A673 (cell line): ENCODE measurements around the gene MOB2. TPM values are rescaled to one million over a fixed set of nuclear protein-coding genes. Genes with fewer than 3 reads are reported as not detected.

Experiments used
- BruUV-seq: library from RNA; stranded (reverse); fragments of 400-500 nt; replicated peaks from 2 replicates; lab custom pipeline; 2021; lab: Mats Ljungman, UMichigan
- CTCF ChIA-PET: fragments of 300-600 bp; sonication (Branson Sonifier 250); formaldehyde crosslinking; loops from one replicate; lab custom pipeline; 2022; ENCODE audit warnings: antibody characterized with exemption; lab: Charles Lee
- POLR2A ChIA-PET: fragments of 300-600 bp; sonication (Branson Sonifier 250); formaldehyde crosslinking; loops from one replicate; lab custom pipeline; 2022; ENCODE audit warnings: antibody characterized with exemption; ENCODE audit not compliant: low non-redundant PET; lab: Charles Lee
- DNase-seq: peaks from one replicate; pipeline ENCODE4 v3.0.0-alpha.2; 2015; ENCODE audit warnings: low spot score
- H3K27ac ChIP-seq: fragments of 200-600 bp; sonication (generic); 2 replicates; pipeline ENCODE4 v1.5.1; 2016; ENCODE audit warnings: mixed run types, low read depth, mild to moderate bottlenecking, mixed read lengths, antibody characterized with exemption, low read length; ENCODE audit not compliant: poor library complexity, severe bottlenecking
- H3K27me3 ChIP-seq: fragments of 200-600 bp; sonication (generic); replicated peaks from 2 replicates; pipeline ENCODE4 v1.6.1; 2017; ENCODE audit warnings: mixed run types, low read depth, mild to moderate bottlenecking, mixed read lengths, antibody characterized with exemption, low read length; ENCODE audit not compliant: insufficient read depth, poor library complexity
- H3K36me3 ChIP-seq: fragments of 200-600 bp; sonication (generic); 2 replicates; pipeline ENCODE4 v1.6.1; 2016; ENCODE audit warnings: mixed run types, mild to moderate bottlenecking, mixed read lengths, antibody characterized with exemption, low read length; ENCODE audit not compliant: insufficient read depth, poor library complexity, severe bottlenecking
- H3K4me1 ChIP-seq: fragments of 200-600 bp; sonication (generic); 2 replicates; pipeline ENCODE4 v1.6.1; 2017; ENCODE audit warnings: mixed run types, mild to moderate bottlenecking, mixed read lengths, antibody characterized with exemption, low read length; ENCODE audit not compliant: insufficient read depth, poor library complexity, severe bottlenecking
- H3K4me3 ChIP-seq: fragments of 200-600 bp; sonication (generic); 2 replicates; pipeline ENCODE4 v1.5.1; 2016; ENCODE audit warnings: low read depth, mixed run types, mild to moderate bottlenecking, mixed read lengths, low read length; ENCODE audit not compliant: poor library complexity, severe bottlenecking
- H3K9me3 ChIP-seq: fragments of 200-600 bp; sonication (generic); 2 replicates; pipeline ENCODE4 v1.6.1; 2016; ENCODE audit warnings: mixed run types, low read depth, mild to moderate bottlenecking, mixed read lengths, antibody characterized with exemption, low read length; ENCODE audit not compliant: poor library complexity, severe bottlenecking
- EZH2 ChIP-seq: fragments of 200-600 bp; sonication (generic); IDR thresholded peaks from 2 replicates; pipeline ENCODE4 v1.6.1; 2017; ENCODE audit warnings: borderline replicate concordance, low read depth, mild to moderate bottlenecking, mixed read lengths, antibody characterized with exemption, low read length; ENCODE audit not compliant: poor library complexity, severe bottlenecking
- intact Hi-C: fragments of 100-400 bp; cut with micrococcal nuclease; formaldehyde crosslinking; loops from one replicate; pipeline ENCODE4 v1.10.0; 2022; ENCODE audit not compliant: unreplicated experiment
- total RNA-seq: library from RNA; stranded (reverse); gene quantifications from 2 replicates; pipeline ENCODE4 v1.2.3, GENCODE V29; 2021
- TF ChIP-seq, protein P1 (sequence below): fragments of 300-800, 200-600 bp; sonication (generic); conservative IDR thresholded peaks from 2 replicates; pipeline ENCODE4 v1.5.1; 2017; ENCODE audit warnings: low read depth, mild to moderate bottlenecking, antibody characterized with exemption, low read length, moderate library complexity, mixed read lengths

Gene MOB2
- total RNA-seq, 1 experiment from 2014 or later, result 14.7 TPM

DNA sequence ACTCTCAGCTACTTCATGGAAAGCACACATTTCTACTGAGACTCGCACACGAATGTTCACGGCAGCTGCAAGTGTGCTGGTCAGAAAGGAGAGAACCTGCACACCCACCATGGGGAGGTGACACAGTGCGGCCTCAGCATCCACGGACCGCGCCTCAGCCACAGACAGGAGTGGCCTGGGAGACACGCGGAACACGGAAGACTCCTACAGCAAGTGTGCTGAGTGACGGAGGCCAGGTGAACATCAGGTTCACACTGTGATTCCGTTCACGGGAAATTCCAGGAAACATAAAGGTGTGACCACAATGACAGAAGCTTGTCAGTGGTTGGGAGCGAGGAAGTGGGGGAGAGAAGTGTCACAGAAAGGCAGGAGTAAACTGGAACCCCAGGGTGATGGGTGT is 13.3 kb upstream of the MOB2 start:
- H3K4me1 ChIP-seq, result no peaks in the 10 kb centered on the region
- intact Hi-C loops, result no loop called here
- no peak overlapping the region for H3K4me3 ChIP-seq
- H3K27ac ChIP-seq, result no peak overlapping the region
- H3K9me3 ChIP-seq, result no peaks in the 10 kb centered on the region
- no peak for TF ChIP-seq EZH2
- TF ChIP-seq, protein P1, sequence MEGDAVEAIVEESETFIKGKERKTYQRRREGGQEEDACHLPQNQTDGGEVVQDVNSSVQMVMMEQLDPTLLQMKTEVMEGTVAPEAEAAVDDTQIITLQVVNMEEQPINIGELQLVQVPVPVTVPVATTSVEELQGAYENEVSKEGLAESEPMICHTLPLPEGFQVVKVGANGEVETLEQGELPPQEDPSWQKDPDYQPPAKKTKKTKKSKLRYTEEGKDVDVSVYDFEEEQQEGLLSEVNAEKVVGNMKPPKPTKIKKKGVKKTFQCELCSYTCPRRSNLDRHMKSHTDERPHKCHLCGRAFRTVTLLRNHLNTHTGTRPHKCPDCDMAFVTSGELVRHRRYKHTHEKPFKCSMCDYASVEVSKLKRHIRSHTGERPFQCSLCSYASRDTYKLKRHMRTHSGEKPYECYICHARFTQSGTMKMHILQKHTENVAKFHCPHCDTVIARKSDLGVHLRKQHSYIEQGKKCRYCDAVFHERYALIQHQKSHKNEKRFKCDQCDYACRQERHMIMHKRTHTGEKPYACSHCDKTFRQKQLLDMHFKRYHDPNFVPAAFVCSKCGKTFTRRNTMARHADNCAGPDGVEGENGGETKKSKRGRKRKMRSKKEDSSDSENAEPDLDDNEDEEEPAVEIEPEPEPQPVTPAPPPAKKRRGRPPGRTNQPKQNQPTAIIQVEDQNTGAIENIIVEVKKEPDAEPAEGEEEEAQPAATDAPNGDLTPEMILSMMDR, result no peak
- no peaks in the 10 kb centered on the region for H3K27me3 ChIP-seq
- no peaks in the 10 kb centered on the region for H3K36me3 ChIP-seq
- BruUV-seq, result no TSS peak
- POLR2A ChIA-PET, result no interaction called here
- no peak for DNase-seq
- CTCF ChIA-PET, result no interaction called here

DNA sequence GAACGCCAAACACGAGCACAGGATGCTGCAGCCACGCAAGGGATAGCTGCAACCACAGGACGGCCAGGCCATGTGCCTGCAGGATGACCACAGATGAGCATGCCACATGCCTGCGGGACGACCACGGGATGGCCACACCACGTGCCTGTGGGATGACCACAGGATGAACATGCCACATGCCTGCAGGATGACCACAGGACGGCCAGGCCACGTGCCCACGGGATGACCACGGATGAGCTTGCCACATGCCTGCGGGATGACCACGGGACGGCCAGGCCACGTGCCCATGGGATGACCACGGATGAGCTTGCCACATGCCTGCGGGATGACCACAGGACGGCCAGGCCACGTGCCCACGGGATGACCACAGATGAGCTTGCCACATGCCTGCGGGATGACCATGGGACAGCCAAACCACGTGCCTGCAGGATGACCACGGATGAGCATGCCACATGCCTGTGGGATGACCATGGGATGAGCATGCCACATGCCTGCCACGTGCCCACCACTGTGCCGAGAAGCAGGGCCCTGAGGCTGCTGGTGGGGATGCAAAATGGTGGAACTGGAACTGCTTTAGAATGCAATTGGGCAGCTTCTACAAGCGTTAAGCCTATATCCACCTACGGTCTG is 12.8 kb upstream of the MOB2 start:
- CTCF ChIA-PET, result no interaction called here
- no peaks in the 10 kb centered on the region for H3K36me3 ChIP-seq
- DNase-seq, result no peak
- intact Hi-C loops, result no loop called here
- no peaks in the 10 kb centered on the region for H3K9me3 ChIP-seq
- no peaks in the 10 kb centered on the region for H3K4me1 ChIP-seq
- TF ChIP-seq, protein P1, result no peak
- TF ChIP-seq EZH2, result no peak
- H3K27me3 ChIP-seq, result no peaks in the 10 kb centered on the region
- no peak overlapping the region for H3K27ac ChIP-seq
- no peak overlapping the region for H3K4me3 ChIP-seq
- BruUV-seq, result no TSS peak
- POLR2A ChIA-PET, result no interaction called here

DNA sequence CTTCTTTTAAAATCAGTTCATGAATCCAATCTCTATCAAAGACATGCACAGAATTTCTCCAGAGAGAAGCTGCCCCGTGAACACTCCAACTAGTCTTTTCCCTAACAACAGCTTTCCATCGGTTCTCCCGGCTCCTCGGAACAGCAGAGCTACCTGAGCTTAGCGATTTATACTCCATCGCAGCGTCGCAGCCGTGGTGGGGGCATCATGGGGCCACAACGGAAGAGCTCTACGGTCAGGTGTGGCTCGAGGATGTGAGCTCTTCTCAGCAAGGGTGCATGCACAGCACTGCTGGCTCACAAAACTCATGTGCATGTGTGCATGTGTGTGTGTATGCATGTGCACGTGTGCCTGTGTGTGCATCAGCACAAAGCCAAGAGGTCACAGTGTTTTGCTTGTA is 11.7 kb upstream of the MOB2 start:
- POLR2A ChIA-PET, result no interaction called here
- H3K27ac ChIP-seq, result no peak overlapping the region
- intact Hi-C loops, result no loop called here
- no peaks in the 10 kb centered on the region for H3K36me3 ChIP-seq
- DNase-seq, result no peak
- H3K4me3 ChIP-seq, result no peak overlapping the region
- TF ChIP-seq EZH2, result no peak
- TF ChIP-seq, protein P1, result no peak
- H3K27me3 ChIP-seq, result no peaks in the 10 kb centered on the region
- H3K9me3 ChIP-seq, result no peaks in the 10 kb centered on the region
- no TSS peak for BruUV-seq
- H3K4me1 ChIP-seq, result no peaks in the 10 kb centered on the region
- CTCF ChIA-PET, result no interaction called here
